SU-DHL-6 (cell line): ENCODE results near the gene CCP110.

Experiments used
- EZH2phosphoT487 ChIP-seq: fragments of 200-600 bp; sonication (generic), shearing (Covaris generic); conservative IDR thresholded peaks from 2 replicates; pipeline ENCODE4 v1.6.1; 2018; ENCODE audit warnings: mild to moderate bottlenecking, antibody characterized with exemption, low read length, moderate library complexity, mixed read lengths
- TF ChIP-seq, protein P1 (sequence below): fragments of 200-600 bp; sonication (generic); IDR thresholded peaks from one replicate; pipeline ENCODE4 v1.5.1; 2017; ENCODE audit warnings: antibody characterized with exemption, mild to moderate bottlenecking, low read length, moderate library complexity; ENCODE audit not compliant: insufficient read depth, poor library complexity, severe bottlenecking

- TF ChIP-seq, protein P1, sequence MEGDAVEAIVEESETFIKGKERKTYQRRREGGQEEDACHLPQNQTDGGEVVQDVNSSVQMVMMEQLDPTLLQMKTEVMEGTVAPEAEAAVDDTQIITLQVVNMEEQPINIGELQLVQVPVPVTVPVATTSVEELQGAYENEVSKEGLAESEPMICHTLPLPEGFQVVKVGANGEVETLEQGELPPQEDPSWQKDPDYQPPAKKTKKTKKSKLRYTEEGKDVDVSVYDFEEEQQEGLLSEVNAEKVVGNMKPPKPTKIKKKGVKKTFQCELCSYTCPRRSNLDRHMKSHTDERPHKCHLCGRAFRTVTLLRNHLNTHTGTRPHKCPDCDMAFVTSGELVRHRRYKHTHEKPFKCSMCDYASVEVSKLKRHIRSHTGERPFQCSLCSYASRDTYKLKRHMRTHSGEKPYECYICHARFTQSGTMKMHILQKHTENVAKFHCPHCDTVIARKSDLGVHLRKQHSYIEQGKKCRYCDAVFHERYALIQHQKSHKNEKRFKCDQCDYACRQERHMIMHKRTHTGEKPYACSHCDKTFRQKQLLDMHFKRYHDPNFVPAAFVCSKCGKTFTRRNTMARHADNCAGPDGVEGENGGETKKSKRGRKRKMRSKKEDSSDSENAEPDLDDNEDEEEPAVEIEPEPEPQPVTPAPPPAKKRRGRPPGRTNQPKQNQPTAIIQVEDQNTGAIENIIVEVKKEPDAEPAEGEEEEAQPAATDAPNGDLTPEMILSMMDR = no peak
- no peak for TF ChIP-seq EZH2phosphoT487
These were observed 65.4 kb downstream of the CCP110 start for GRCh38 chr16:19589106-19589505.
